OCI-LY7 (cell line): ENCODE measurements around the gene ASB2. TPM values are rescaled to one million over a fixed set of nuclear protein-coding genes. Genes with fewer than 3 reads are reported as not detected.

Experiments
- BruUV-seq: library from RNA; stranded (reverse); fragments of 400-500 nt; replicated peaks from 2 replicates; lab custom pipeline; 2021; lab: Mats Ljungman, UMichigan
- CTCF ChIA-PET: fragments of 300-600 bp; sonication (Branson Sonifier 250); formaldehyde crosslinking; loops from one replicate; lab custom pipeline; 2022; ENCODE audit warnings: antibody characterized with exemption; ENCODE audit not compliant: unreplicated experiment; lab: Charles Lee
- POLR2A ChIA-PET: fragments of 300-600 bp; sonication (Branson Sonifier 250); formaldehyde crosslinking; loops from one replicate; lab custom pipeline; 2022; ENCODE audit warnings: antibody characterized with exemption; lab: Charles Lee
- DNase-seq: peaks from one replicate; pipeline ENCODE4 v3.0.0-alpha.2; 2015; ENCODE audit warnings: low spot score
- H2AFZ ChIP-seq: fragments of 200-600 bp; sonication (generic), shearing (Covaris generic); 2 replicates; pipeline ENCODE4 v1.6.1; 2014; ENCODE audit warnings: mild to moderate bottlenecking, antibody characterized with exemption, low read length, moderate library complexity
- H3K27ac ChIP-seq: fragments of 200-600 bp; sonication (generic); 2 replicates; pipeline ENCODE4 v1.5.1; 2014; ENCODE audit warnings: mixed run types, low read depth, mild to moderate bottlenecking, moderate library complexity, low read length, inconsistent platforms; ENCODE audit not compliant: poor library complexity, severe bottlenecking
- H3K36me3 ChIP-seq: fragments of 200-600 bp; sonication (generic); 2 replicates; pipeline ENCODE4 v1.6.1; 2014; ENCODE audit warnings: mild to moderate bottlenecking, antibody characterized with exemption, low read length, moderate library complexity, mixed read lengths; ENCODE audit not compliant: insufficient read depth
- H3K4me1 ChIP-seq: fragments of 200-600 bp; sonication (generic); 2 replicates; pipeline ENCODE4 v1.5.1; 2014; ENCODE audit warnings: mild to moderate bottlenecking, low read length; ENCODE audit not compliant: insufficient read depth, poor library complexity, severe bottlenecking
- H3K4me2 ChIP-seq: fragments of 200-600 bp; sonication (generic); 2 replicates; pipeline ENCODE4 v1.6.1; 2014; ENCODE audit warnings: mild to moderate bottlenecking, low read length
- H3K4me3 ChIP-seq: fragments of 200-600 bp; sonication (generic); 2 replicates; pipeline ENCODE4 v1.5.1; 2014; ENCODE audit warnings: mild to moderate bottlenecking, low read depth, low read length; ENCODE audit not compliant: poor library complexity, severe bottlenecking
- H3K79me2 ChIP-seq: fragments of 200-600 bp; sonication (generic); 2 replicates; pipeline ENCODE4 v1.6.1; 2016; ENCODE audit warnings: low read depth, mild to moderate bottlenecking, low read length, moderate library complexity, mixed read lengths; ENCODE audit not compliant: insufficient read depth
- H3K9me2 ChIP-seq: fragments of 200-600 bp; sonication (generic); 2 replicates; pipeline ENCODE4 v1.6.1; 2016; ENCODE audit warnings: mild to moderate bottlenecking, low read length, mixed read lengths; ENCODE audit not compliant: insufficient read depth
- H3K9me3 ChIP-seq: fragments of 200-600 bp; sonication (generic); 2 replicates; pipeline ENCODE4 v1.6.1; 2014; ENCODE audit warnings: mild to moderate bottlenecking, mixed run types, low read length, mixed read lengths
- H4K20me1 ChIP-seq: fragments of 200-600 bp; sonication (generic); 2 replicates; pipeline ENCODE4 v1.6.1; 2014; ENCODE audit warnings: mild to moderate bottlenecking, antibody characterized with exemption, low read length, moderate library complexity, mixed read lengths; ENCODE audit not compliant: insufficient read depth
- EZH2phosphoT487 ChIP-seq: fragments of 200-600 bp; sonication (generic); IDR thresholded peaks from 2 replicates; pipeline ENCODE4 v1.6.1; 2018; ENCODE audit warnings: low read depth, borderline replicate concordance, mild to moderate bottlenecking, mixed run types, antibody characterized with exemption, low read length, moderate library complexity, mixed read lengths
- intact Hi-C: fragments of 100-400 bp; cut with micrococcal nuclease; formaldehyde crosslinking; loops from one replicate; pipeline ENCODE4 v1.10.0; 2022; ENCODE audit not compliant: unreplicated experiment
- total RNA-seq, 2 experiments: library from RNA; depleted of rRNA in 1 of 2; stranded (reverse); fragments of >200 nt in 1 of 2; shearing (Covaris generic) in 1 of 2; gene quantifications; 2 replicates each; pipeline ENCODE4 v1.2.3, GENCODE V29; 2014 to 2022
- TF ChIP-seq, protein P1 (sequence below): fragments of 200-600 bp; sonication (generic); conservative IDR thresholded peaks from 2 replicates; pipeline ENCODE4 v1.5.1; 2014; ENCODE audit warnings: mild to moderate bottlenecking, antibody characterized with exemption, low read length, moderate library complexity, mixed read lengths

The ASB2 gene
- total RNA-seq, 2 experiments from 2014 or later: 21.7 to 23.6 TPM

DNA sequence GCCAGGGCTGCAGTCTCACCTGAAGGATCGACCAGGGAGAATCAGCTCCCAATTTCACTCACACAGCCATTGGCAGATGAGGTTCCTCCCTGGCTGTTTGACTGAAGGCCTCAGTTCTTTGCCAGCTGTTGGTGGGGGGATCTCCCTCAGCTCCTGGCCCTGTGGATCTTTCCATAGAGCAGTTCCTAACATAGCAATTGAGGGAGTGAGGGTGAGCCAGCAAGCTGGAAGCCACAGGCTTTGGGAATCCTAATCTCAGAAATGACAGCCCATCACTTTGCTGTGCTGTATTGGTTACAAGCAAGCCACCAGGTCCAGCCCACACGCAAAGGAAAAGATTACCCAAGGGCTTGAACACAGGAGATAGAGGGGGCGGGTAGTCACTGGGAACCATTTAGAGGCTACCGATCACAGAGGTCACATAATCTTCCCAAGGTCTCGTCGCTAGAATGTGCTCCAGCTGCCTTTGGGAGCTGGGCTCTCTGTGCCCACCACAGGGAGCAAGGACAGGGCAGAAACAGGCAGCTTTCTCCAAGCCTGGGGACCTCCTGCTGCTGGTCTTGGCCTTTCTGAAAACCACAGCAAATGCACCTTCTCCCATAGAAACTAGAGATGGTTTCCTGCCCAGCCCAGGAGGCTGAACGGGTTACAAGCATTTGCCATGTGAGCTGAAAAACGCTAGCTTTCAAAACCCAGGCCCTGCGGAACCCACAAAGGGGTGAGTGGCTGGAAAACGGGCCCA lies 45.2 kb upstream of the ASB2 start:
- Histone ChIP-seq H2AFZ (no peak overlapping the region), H3K4me3 (no peak overlapping the region), H3K79me2 (no peaks in the 10 kb centered on the region), H3K27ac (no peak overlapping the region), H3K9me2 (no peaks in the 10 kb centered on the region), H3K4me1 (peaks cover 8% of the 10 kb centered on the region), H4K20me1 (no peaks in the 10 kb centered on the region), H3K36me3 (no peaks in the 10 kb centered on the region), H3K9me3 (no peaks in the 10 kb centered on the region), H3K4me2 (no peak overlapping the region)
- POLR2A ChIA-PET: interaction anchor here (1.6 kb wide), 1 partner anchor 60 kb away, joined by 3 read pairs; no protein-coding TSS in a partner anchor
- no peak for DNase-seq
- intact Hi-C loops: no loop called here
- BruUV-seq: no TSS peak
- CTCF ChIA-PET: no interaction called here
- TF ChIP-seq EZH2phosphoT487: no peak
- TF ChIP-seq, protein P1, sequence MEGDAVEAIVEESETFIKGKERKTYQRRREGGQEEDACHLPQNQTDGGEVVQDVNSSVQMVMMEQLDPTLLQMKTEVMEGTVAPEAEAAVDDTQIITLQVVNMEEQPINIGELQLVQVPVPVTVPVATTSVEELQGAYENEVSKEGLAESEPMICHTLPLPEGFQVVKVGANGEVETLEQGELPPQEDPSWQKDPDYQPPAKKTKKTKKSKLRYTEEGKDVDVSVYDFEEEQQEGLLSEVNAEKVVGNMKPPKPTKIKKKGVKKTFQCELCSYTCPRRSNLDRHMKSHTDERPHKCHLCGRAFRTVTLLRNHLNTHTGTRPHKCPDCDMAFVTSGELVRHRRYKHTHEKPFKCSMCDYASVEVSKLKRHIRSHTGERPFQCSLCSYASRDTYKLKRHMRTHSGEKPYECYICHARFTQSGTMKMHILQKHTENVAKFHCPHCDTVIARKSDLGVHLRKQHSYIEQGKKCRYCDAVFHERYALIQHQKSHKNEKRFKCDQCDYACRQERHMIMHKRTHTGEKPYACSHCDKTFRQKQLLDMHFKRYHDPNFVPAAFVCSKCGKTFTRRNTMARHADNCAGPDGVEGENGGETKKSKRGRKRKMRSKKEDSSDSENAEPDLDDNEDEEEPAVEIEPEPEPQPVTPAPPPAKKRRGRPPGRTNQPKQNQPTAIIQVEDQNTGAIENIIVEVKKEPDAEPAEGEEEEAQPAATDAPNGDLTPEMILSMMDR: no peak

DNA sequence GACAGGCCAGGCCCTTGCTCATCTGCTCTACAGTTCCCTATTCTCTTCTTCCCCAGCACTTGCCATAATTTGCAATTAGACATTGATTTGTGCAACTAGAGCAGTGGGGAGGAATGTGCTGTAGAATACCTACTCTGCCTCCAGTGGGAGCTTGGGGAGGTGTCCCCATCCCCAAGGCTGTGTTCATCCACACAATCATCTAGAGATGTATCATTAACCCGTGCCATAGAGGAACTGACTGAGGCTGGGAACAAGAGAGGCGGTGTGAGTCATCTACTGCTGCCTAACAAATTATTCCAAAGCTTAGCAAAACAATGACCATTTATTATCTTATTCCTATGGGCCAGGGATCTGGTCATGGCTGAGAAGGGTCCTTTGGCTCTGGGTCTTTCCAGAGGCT lies 44.6 kb upstream of the ASB2 start:
- H3K4me2 ChIP-seq: no peak overlapping the region
- ChIA-PET POLR2A (no interaction called here), CTCF (no interaction called here)
- no peak for DNase-seq
- TF ChIP-seq EZH2phosphoT487: no peak
- TF ChIP-seq, protein P1: no peak
- no TSS peak for BruUV-seq
- H2AFZ ChIP-seq: no peak overlapping the region
- H3K27ac ChIP-seq: no peak overlapping the region
- no peaks in the 10 kb centered on the region for H3K79me2 ChIP-seq
- intact Hi-C loops: no loop called here
- no peak overlapping the region for H3K4me3 ChIP-seq
- H3K9me3 ChIP-seq: no peaks in the 10 kb centered on the region
- H3K4me1 ChIP-seq: peaks cover 7% of the 10 kb centered on the region
- H4K20me1 ChIP-seq: no peaks in the 10 kb centered on the region
- H3K36me3 ChIP-seq: no peaks in the 10 kb centered on the region
- H3K9me2 ChIP-seq: no peaks in the 10 kb centered on the region

DNA sequence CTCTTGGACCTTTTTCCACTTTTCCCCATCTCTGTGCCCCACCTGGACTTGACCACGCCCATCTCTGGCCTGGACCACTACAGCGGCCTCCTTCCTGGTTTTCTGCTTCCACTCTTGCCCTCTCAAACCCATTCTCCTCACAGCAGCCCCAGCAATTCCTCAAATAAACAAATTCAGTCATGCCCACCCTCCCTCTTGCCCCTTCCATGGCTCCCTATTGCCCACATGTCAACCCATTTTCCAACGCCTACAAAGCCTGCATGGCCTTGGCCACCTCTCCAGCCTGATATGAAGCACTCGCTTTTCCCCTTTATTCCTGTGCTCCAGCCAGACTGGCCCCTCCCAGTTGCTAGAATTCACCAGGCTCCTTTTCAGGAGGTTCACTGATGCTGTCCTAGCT lies 43.9 kb upstream of the ASB2 start:
- Histone ChIP-seq H3K27ac (no peak overlapping the region), H3K4me1 (peaks cover 7% of the 10 kb centered on the region), H3K79me2 (no peaks in the 10 kb centered on the region), H3K9me3 (no peaks in the 10 kb centered on the region), H3K4me2 (no peak overlapping the region), H4K20me1 (no peaks in the 10 kb centered on the region), H3K9me2 (no peaks in the 10 kb centered on the region), H2AFZ (no peak overlapping the region), H3K4me3 (no peak overlapping the region), H3K36me3 (no peaks in the 10 kb centered on the region)
- POLR2A ChIA-PET: no interaction called here
- TF ChIP-seq, protein P1: no peak
- no peak for TF ChIP-seq EZH2phosphoT487
- no TSS peak for BruUV-seq
- CTCF ChIA-PET: no interaction called here
- intact Hi-C loops: no loop called here
- DNase-seq: no peak
